Measurements from ENCODE around the gene NCR2. TPM values are rescaled to one million over a fixed set of nuclear protein-coding genes. Genes with fewer than 3 reads are reported as not detected.

Gene NCR2
- total RNA-seq, 1 donor, result not detected

GRCh38 chr6:41337709-41338108, 2.3 kb downstream of the NCR2 start:
- TF ChIP-seq, protein P1, sequence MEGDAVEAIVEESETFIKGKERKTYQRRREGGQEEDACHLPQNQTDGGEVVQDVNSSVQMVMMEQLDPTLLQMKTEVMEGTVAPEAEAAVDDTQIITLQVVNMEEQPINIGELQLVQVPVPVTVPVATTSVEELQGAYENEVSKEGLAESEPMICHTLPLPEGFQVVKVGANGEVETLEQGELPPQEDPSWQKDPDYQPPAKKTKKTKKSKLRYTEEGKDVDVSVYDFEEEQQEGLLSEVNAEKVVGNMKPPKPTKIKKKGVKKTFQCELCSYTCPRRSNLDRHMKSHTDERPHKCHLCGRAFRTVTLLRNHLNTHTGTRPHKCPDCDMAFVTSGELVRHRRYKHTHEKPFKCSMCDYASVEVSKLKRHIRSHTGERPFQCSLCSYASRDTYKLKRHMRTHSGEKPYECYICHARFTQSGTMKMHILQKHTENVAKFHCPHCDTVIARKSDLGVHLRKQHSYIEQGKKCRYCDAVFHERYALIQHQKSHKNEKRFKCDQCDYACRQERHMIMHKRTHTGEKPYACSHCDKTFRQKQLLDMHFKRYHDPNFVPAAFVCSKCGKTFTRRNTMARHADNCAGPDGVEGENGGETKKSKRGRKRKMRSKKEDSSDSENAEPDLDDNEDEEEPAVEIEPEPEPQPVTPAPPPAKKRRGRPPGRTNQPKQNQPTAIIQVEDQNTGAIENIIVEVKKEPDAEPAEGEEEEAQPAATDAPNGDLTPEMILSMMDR (IDR thresholded peaks at IDR 0.05; ENCODE audit: insufficient read depth, low read length), result no peak
- no peak for DNase-seq (ENCODE audit: low read depth)
- H3K4me3 ChIP-seq (ENCODE audit: low read depth, low read length), result no peak overlapping the region

- no peak for DNase-seq (ENCODE audit: low read depth)
- H3K4me3 ChIP-seq (ENCODE audit: low read depth, low read length), result no peak overlapping the region
- TF ChIP-seq, protein P1 (IDR thresholded peaks at IDR 0.05; ENCODE audit: insufficient read depth, low read length), result no peak
Measured at GRCh38 chr6:41338659-41339058, 3.3 kb downstream of the NCR2 start.

DNA sequence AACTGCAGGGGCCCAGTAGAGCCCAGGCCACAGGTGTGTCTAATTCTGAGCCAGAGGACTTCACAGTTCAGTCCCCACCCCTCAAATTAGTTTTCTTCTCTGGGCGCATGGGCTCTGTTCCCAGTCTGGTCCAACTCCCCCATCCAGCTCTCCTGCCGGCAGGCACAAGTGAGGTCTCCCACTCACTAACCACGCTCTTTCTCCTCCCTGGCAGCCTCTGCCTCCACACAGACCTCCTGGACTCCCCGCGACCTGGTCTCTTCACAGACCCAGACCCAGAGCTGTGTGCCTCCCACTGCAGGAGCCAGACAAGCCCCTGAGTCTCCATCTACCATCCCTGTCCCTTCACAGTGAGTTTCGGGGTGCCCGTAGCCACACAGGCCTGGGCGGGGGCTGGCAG, 6.2 kb downstream of the NCR2 start:
- DNase-seq (ENCODE audit: low read depth), result no peak
- H3K4me3 ChIP-seq (ENCODE audit: low read depth, low read length), result no peak overlapping the region
- TF ChIP-seq, protein P1 (IDR thresholded peaks at IDR 0.05; ENCODE audit: insufficient read depth, low read length), result no peak

GRCh38 chr6:41342241-41342640, 6.8 kb downstream of the NCR2 start:
- TF ChIP-seq, protein P1 (IDR thresholded peaks at IDR 0.05; ENCODE audit: insufficient read depth, low read length), result no peak
- no peak for DNase-seq (ENCODE audit: low read depth)

GRCh38 chr6:41343641-41344187, 8.3 kb downstream of the NCR2 start:
- no peak overlapping the region for H3K4me3 ChIP-seq (ENCODE audit: low read depth, low read length)
- DNase-seq (ENCODE audit: low read depth), result no peak
- TF ChIP-seq, protein P1 (IDR thresholded peaks at IDR 0.05; ENCODE audit: insufficient read depth, low read length), result no peak

More at GRCh38 chr6:41342241-41342640, 6.8 kb downstream of the NCR2 start:
- no peak overlapping the region for H3K4me3 ChIP-seq (ENCODE audit: low read depth, low read length)

GRCh38 chr6:41344876-41345275, 9.5 kb downstream of the NCR2 start:
- H3K4me3 ChIP-seq (ENCODE audit: low read depth, low read length), result no peak overlapping the region
- TF ChIP-seq, protein P1 (IDR thresholded peaks at IDR 0.05; ENCODE audit: insufficient read depth, low read length), result no peak
- no peak for DNase-seq (ENCODE audit: low read depth)

- TF ChIP-seq, protein P1 (IDR thresholded peaks at IDR 0.05; ENCODE audit: insufficient read depth, low read length), result no peak
- DNase-seq (ENCODE audit: low read depth), result no peak
- no peak overlapping the region for H3K4me3 ChIP-seq (ENCODE audit: low read depth, low read length)
Measured at GRCh38 chr6:41345901-41346300, 10.5 kb downstream of the NCR2 start.

Data from fibroblast of the aortic adventitia (primary cell).